GM23338 (cell line): Measurements from ENCODE around the gene CLIP2. TPM values are rescaled to one million over a fixed set of nuclear protein-coding genes. Genes with fewer than 3 reads are reported as not detected.
"Not testable (repeated sequence)": the region's sequence is repeated elsewhere in the genome, so short reads cannot be mapped to it uniquely, and the experiment has no call there.

Source experiments
- ATAC-seq: fragments of 200-7000 bp; cut with Tn5 transposase; 3 replicates; pipeline ENCODE4 v1.9.1; 2020
- DNase-seq: peaks from one replicate; pipeline ENCODE4 v3.0.0-alpha.2; 2015; ENCODE audit warnings: low spot score
- H2AFZ ChIP-seq: fragments of 200-600 bp; sonication (generic); 2 replicates; pipeline ENCODE4 v1.8.0; 2016; ENCODE audit warnings: antibody characterized with exemption, mild to moderate bottlenecking, moderate library complexity
- H3F3A ChIP-seq: fragments of 200-600 bp; sonication (generic); replicated peaks from 2 replicates; pipeline ENCODE4 v1.8.0; 2017; ENCODE audit warnings: antibody characterized with exemption, mixed run types, low read depth
- H3K27ac ChIP-seq: fragments of 200-600 bp; sonication (generic); 2 replicates; pipeline ENCODE4 v1.6.1; 2016; ENCODE audit warnings: low read depth
- H3K27me3 ChIP-seq: fragments of 200-600 bp; sonication (generic); 2 replicates; pipeline ENCODE4 v1.8.0; 2016; ENCODE audit warnings: mild to moderate bottlenecking, mixed run types, moderate library complexity; ENCODE audit not compliant: insufficient read depth
- H3K36me3 ChIP-seq: fragments of 200-600 bp; sonication (generic); 2 replicates; pipeline ENCODE4 v1.8.0; 2016; ENCODE audit warnings: mild to moderate bottlenecking; ENCODE audit not compliant: insufficient read depth
- H3K4me1 ChIP-seq: fragments of 200-600 bp; sonication (generic); 2 replicates; pipeline ENCODE4 v1.8.0; 2016; ENCODE audit warnings: mild to moderate bottlenecking, moderate library complexity; ENCODE audit not compliant: insufficient read depth
- H3K4me2 ChIP-seq: fragments of 200-600 bp; sonication (generic); 2 replicates; pipeline ENCODE4 v1.7.1; 2017; ENCODE audit warnings: mixed run types
- H3K4me3 ChIP-seq: fragments of 200-600 bp; sonication (generic); 2 replicates; pipeline ENCODE4 v1.6.1; 2016; ENCODE audit warnings: mixed run types
- H3K79me2 ChIP-seq: fragments of 200-600 bp; sonication (generic); replicated peaks from 2 replicates; pipeline ENCODE4 v1.8.0; 2017; ENCODE audit warnings: mild to moderate bottlenecking; ENCODE audit not compliant: insufficient read depth
- H3K9me2 ChIP-seq: fragments of 200-600 bp; sonication (generic); 2 replicates; pipeline ENCODE4 v1.8.0; 2017; ENCODE audit not compliant: insufficient read depth
- H4K20me1 ChIP-seq: fragments of 200-600 bp; sonication (generic); replicated peaks from 2 replicates; pipeline ENCODE4 v1.8.0; 2017; ENCODE audit warnings: mild to moderate bottlenecking; ENCODE audit not compliant: insufficient read depth
- H3K27ac Mint-ChIP-seq: 2 replicates; pipeline ENCODE4 v1.8.0; 2020; ENCODE audit warnings: inconsistent platforms, mild to moderate bottlenecking, moderate library complexity, mixed read lengths
- H3K27me3 Mint-ChIP-seq: 3 replicates; pipeline ENCODE4 v1.8.0; 2022; ENCODE audit warnings: low read depth, mild to moderate bottlenecking, moderate library complexity, mixed read lengths, inconsistent platforms; ENCODE audit not compliant: insufficient read depth, poor library complexity
- H3K36me3 Mint-ChIP-seq: 3 replicates; pipeline ENCODE4 v1.8.0; 2021; ENCODE audit warnings: low read depth, mild to moderate bottlenecking, inconsistent platforms, moderate library complexity, mixed read lengths
- H3K4me1 Mint-ChIP-seq: 3 replicates; pipeline ENCODE4 v1.8.0; 2020; ENCODE audit warnings: mild to moderate bottlenecking, inconsistent platforms, mixed read lengths
- H3K4me3 Mint-ChIP-seq: 3 replicates; pipeline ENCODE4 v1.8.0; 2021; ENCODE audit warnings: moderate library complexity, mild to moderate bottlenecking, inconsistent platforms, mixed read lengths
- H3K9me3 Mint-ChIP-seq: 3 replicates; pipeline ENCODE4 v1.8.0; 2020; ENCODE audit warnings: moderate library complexity, mild to moderate bottlenecking, inconsistent platforms, mixed read lengths
- CREB1 ChIP-seq: fragments of 250-450 bp; sonication (Bioruptor Pico); IDR thresholded peaks from 2 replicates; pipeline ENCODE4 v1.5.0; 2020; ENCODE audit warnings: low read depth, mild to moderate bottlenecking, moderate library complexity
- EZH2 ChIP-seq: fragments of 200-600 bp; sonication (generic); IDR thresholded peaks from one replicate; pipeline ENCODE4 v1.8.0; 2017; ENCODE audit warnings: antibody characterized with exemption, mild to moderate bottlenecking, low read depth; ENCODE audit not compliant: unreplicated experiment
- EZH2phosphoT487 ChIP-seq: fragments of 200-600 bp; sonication (generic); IDR thresholded peaks from one replicate; pipeline ENCODE4 v1.8.1; 2018; ENCODE audit warnings: antibody characterized with exemption; ENCODE audit not compliant: unreplicated experiment
- JUNB ChIP-seq: IDR thresholded peaks from one replicate; pipeline ENCODE4 v1.6.1; 2016; ENCODE audit warnings: antibody characterized with exemption; ENCODE audit not compliant: unreplicated experiment
- NANOG ChIP-seq: IDR thresholded peaks from 2 replicates; pipeline ENCODE4 v1.6.1; 2016; ENCODE audit warnings: antibody characterized with exemption, borderline replicate concordance
- POLR2AphosphoS5 ChIP-seq: IDR thresholded peaks from 2 replicates; pipeline ENCODE4 v1.6.1; 2016; ENCODE audit warnings: antibody characterized with exemption, low read depth
- STAT1 ChIP-seq: IDR thresholded peaks from one replicate; pipeline ENCODE4 v1.6.1; 2016; ENCODE audit warnings: antibody characterized with exemption; ENCODE audit not compliant: unreplicated experiment
- ZNF114 ChIP-seq: fragments of 250-450 bp; sonication (Bioruptor Pico); IDR thresholded peaks from 2 replicates; pipeline ENCODE4 v1.5.0; 2020; ENCODE audit warnings: mild to moderate bottlenecking, moderate library complexity
- ZNF331 ChIP-seq: fragments of 250-450 bp; sonication (Bioruptor Pico); IDR thresholded peaks from 2 replicates; pipeline ENCODE4 v1.5.0; 2020; ENCODE audit warnings: low read depth, mild to moderate bottlenecking, moderate library complexity
- polyA plus RNA-seq: library from polyadenylated mRNA; unstranded; fragments of >200 nt; fragmentation: Nextera tagmentation; extraction: Ambion mirVana; gene quantifications from 2 replicates; pipeline ENCODE4 v1.2.1, GENCODE V29; 2016
- total RNA-seq: library from RNA; depleted of rRNA; stranded (reverse); fragments of >200 nt; shearing (Covaris generic); gene quantifications from 2 replicates; pipeline ENCODE4 v1.2.3, GENCODE V29; 2014
- TF ChIP-seq, protein P1 (sequence below), 2 experiments: fragments of 200-600 bp in 1 of 2; sonication (generic) in 1 of 2; conservative IDR thresholded peaks; 2 replicates each; pipeline versions ENCODE4 v1.5.1 to v1.6.1; 2016 to 2017; ENCODE audit warnings: antibody characterized with exemption in 2 of 2, low read depth in 2 of 2, mild to moderate bottlenecking in 2 of 2, moderate library complexity in 1 of 2
- TF ChIP-seq, protein P2 (sequence below): IDR thresholded peaks from 2 replicates; pipeline ENCODE4 v1.6.1; 2016; ENCODE audit warnings: antibody characterized with exemption
- TF ChIP-seq, protein P3 (sequence below): IDR thresholded peaks from one replicate; pipeline ENCODE4 v1.6.1; 2018; ENCODE audit warnings: antibody characterized with exemption; ENCODE audit not compliant: unreplicated experiment

The CLIP2 gene
- total and polyA plus RNA-seq, 2 experiments from 2014 or later, result 8.1 to 51.9 TPM

DNA sequence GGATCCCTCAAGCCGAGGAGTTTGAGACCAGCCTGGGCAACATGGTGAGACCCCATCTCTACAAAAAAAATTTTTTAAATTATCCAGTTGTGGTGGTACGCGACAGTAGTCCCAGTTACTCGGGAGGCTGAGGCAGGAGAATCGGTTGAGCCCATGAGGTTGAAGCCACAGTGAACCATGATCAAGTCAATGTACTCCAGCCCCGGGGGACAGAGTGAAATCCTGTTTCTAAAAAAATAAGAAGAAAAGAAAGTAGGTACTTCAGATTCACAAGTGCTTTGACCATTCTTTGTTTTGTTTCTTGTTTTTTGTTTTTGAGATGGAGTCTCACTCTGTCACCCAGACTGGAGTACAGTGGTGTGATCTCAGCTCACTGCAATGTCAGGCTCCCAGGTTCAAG lies 33.7 kb upstream of the CLIP2 start:
- H3K27me3 Mint-ChIP-seq, H4K20me1 ChIP-seq, H3K27ac Mint-ChIP-seq, H3K4me1 Mint-ChIP-seq, H3K9me3 Mint-ChIP-seq, H2AFZ ChIP-seq, H3K27ac ChIP-seq, H3K9me2 ChIP-seq, DNase-seq, H3K27me3 ChIP-seq, ATAC-seq, H3K36me3 ChIP-seq: not testable (repeated sequence)
- peak overlapping the region; percentile 95 for H3K4me3 Mint-ChIP-seq
- peaks cover 29% of the 10 kb centered on the region for H3K79me2 ChIP-seq
- peak overlapping the region; percentile 96 for H3K4me3 ChIP-seq
- peaks cover 12% of the 10 kb centered on the region; the same call in 1 of the 2 replicates for H3F3A ChIP-seq
- peak overlapping the region; percentile 91 for H3K4me2 ChIP-seq
- peaks cover 14% of the 10 kb centered on the region for H3K4me1 ChIP-seq
- H3K36me3 Mint-ChIP-seq, result peaks cover 24% of the 10 kb centered on the region

DNA sequence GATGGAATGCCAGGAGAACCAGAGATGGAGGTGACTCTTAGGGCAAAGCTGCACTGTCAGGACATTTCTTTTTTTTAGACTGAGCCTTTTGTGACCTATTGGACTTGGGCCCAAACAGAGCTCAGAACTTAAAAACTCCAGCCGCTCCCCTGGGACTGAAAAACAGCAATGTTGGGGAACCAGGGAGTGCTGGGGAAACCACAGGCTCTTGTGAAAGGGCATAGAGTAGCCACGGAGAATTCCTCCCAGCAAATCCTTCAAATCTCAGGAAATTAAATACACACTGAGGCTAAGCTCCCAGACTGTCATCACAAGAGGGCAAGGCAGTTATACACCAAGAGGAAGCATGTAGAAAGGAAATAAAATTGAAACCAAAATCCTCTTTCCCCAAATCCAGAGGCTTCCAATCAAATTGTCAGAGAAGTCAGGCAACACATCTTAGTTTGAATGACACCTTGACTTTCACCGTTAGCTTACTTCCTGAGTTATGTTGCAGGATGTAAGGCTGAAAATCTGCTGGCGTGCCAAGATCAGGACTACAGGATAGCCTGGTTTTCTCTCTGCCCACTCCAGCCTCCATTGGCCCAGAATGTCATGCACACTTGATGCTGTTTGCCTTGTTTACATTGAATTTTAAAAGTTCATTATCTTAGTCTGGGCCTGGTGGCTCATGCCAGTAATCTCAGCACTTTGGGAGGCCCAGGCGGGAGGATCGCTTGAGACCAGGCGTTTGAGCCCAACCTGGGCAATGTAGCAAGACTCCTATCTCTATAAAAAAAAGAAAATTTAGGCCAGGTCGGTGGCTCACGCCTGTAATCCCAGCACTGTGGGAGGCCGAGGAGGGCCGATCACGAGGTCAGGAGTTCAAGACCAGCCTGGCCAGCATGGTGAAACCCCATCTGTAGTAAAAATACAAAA lies 32.5 kb upstream of the CLIP2 start:
- Histone ChIP-seq H3K27me3 (no peaks in the 10 kb centered on the region), H3K4me2 (no peak overlapping the region), H3K4me3 (no peak overlapping the region), H3K79me2 (peaks cover 29% of the 10 kb centered on the region), H4K20me1 (peaks cover 6% of the 10 kb centered on the region), H3K27ac (peak overlapping the region; percentile 79), H3F3A (peaks cover 12% of the 10 kb centered on the region; the same call in 1 of the 2 replicates), H3K4me1 (peaks cover 14% of the 10 kb centered on the region), H2AFZ (no peak overlapping the region), H3K9me2 (no peaks in the 10 kb centered on the region), H3K36me3 (no peaks in the 10 kb centered on the region; the same call in 1 of the 2 replicates)
- H3K27me3 Mint-ChIP-seq, result peaks cover 5% of the 10 kb centered on the region
- DNase-seq (no peak), ATAC-seq (no peak)
- H3K4me3 Mint-ChIP-seq, result peak overlapping the region; percentile 95; the same call in 2 of the 3 replicates
- H3K27ac Mint-ChIP-seq, result no peak overlapping the region
- H3K9me3 Mint-ChIP-seq, result no peaks in the 10 kb centered on the region
- H3K36me3 Mint-ChIP-seq, result peaks cover 14% of the 10 kb centered on the region
- peaks cover 6% of the 10 kb centered on the region; the same call in 2 of the 3 replicates for H3K4me1 Mint-ChIP-seq
- no peak for TF ChIP-seq CREB1
- no peak for TF ChIP-seq EZH2phosphoT487
- TF ChIP-seq POLR2AphosphoS5, result no peak
- no peak for TF ChIP-seq NANOG
- no peak for TF ChIP-seq ZNF331 (CRISPR knock-in tag)
- TF ChIP-seq, protein P1, sequence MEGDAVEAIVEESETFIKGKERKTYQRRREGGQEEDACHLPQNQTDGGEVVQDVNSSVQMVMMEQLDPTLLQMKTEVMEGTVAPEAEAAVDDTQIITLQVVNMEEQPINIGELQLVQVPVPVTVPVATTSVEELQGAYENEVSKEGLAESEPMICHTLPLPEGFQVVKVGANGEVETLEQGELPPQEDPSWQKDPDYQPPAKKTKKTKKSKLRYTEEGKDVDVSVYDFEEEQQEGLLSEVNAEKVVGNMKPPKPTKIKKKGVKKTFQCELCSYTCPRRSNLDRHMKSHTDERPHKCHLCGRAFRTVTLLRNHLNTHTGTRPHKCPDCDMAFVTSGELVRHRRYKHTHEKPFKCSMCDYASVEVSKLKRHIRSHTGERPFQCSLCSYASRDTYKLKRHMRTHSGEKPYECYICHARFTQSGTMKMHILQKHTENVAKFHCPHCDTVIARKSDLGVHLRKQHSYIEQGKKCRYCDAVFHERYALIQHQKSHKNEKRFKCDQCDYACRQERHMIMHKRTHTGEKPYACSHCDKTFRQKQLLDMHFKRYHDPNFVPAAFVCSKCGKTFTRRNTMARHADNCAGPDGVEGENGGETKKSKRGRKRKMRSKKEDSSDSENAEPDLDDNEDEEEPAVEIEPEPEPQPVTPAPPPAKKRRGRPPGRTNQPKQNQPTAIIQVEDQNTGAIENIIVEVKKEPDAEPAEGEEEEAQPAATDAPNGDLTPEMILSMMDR (conservative IDR thresholded peaks at IDR 0.05; ENCODE audit: low read depth in 2 of 2), result no peak
- TF ChIP-seq, protein P2, sequence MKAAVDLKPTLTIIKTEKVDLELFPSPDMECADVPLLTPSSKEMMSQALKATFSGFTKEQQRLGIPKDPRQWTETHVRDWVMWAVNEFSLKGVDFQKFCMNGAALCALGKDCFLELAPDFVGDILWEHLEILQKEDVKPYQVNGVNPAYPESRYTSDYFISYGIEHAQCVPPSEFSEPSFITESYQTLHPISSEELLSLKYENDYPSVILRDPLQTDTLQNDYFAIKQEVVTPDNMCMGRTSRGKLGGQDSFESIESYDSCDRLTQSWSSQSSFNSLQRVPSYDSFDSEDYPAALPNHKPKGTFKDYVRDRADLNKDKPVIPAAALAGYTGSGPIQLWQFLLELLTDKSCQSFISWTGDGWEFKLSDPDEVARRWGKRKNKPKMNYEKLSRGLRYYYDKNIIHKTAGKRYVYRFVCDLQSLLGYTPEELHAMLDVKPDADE, result no peak
- TF ChIP-seq ZNF114 (CRISPR knock-in tag), result no peak
- TF ChIP-seq EZH2, result no peak
- TF ChIP-seq STAT1, result no peak
- TF ChIP-seq, protein P3, sequence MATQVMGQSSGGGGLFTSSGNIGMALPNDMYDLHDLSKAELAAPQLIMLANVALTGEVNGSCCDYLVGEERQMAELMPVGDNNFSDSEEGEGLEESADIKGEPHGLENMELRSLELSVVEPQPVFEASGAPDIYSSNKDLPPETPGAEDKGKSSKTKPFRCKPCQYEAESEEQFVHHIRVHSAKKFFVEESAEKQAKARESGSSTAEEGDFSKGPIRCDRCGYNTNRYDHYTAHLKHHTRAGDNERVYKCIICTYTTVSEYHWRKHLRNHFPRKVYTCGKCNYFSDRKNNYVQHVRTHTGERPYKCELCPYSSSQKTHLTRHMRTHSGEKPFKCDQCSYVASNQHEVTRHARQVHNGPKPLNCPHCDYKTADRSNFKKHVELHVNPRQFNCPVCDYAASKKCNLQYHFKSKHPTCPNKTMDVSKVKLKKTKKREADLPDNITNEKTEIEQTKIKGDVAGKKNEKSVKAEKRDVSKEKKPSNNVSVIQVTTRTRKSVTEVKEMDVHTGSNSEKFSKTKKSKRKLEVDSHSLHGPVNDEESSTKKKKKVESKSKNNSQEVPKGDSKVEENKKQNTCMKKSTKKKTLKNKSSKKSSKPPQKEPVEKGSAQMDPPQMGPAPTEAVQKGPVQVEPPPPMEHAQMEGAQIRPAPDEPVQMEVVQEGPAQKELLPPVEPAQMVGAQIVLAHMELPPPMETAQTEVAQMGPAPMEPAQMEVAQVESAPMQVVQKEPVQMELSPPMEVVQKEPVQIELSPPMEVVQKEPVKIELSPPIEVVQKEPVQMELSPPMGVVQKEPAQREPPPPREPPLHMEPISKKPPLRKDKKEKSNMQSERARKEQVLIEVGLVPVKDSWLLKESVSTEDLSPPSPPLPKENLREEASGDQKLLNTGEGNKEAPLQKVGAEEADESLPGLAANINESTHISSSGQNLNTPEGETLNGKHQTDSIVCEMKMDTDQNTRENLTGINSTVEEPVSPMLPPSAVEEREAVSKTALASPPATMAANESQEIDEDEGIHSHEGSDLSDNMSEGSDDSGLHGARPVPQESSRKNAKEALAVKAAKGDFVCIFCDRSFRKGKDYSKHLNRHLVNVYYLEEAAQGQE, result no peak
- TF ChIP-seq JUNB, result no peak
